22Rv1 (cell line): ENCODE results near the gene PGLYRP2.

ENCODE experiments used
- CTCF ChIP-seq: fragments of 450-650 bp; IDR thresholded peaks from 2 replicates; pipeline ENCODE4 v1.5.1; 2017; ENCODE audit warnings: mild to moderate bottlenecking
- ZFX ChIP-seq: fragments of 450-650 bp; IDR thresholded peaks from 2 replicates; pipeline ENCODE4 v1.6.1; 2017; ENCODE audit warnings: antibody characterized with exemption, borderline replicate concordance

DNA sequence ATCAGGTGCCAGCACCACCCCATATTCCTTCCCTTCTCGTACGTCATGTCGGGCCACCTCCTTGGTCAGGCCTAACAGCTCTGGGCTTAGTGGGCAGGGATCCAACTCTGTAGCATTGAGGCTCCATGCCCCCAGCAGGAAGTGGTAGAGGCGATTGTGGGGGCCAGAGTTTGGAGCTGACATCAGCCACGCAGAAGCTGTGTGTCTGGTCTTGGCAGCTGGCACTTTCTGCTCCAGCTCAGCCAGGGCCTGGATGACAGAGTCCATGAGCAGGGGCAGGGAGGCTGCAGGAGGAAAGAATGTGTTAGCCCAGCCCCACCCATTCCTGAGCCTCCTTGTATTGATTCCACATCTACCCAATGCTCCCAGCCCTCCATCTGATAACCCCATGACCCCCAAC is 3.0 kb downstream of the PGLYRP2 start:
- TF ChIP-seq CTCF (no peak), ZFX (no peak)
